HG02973 (cell line): ENCODE measurements around the gene TAPT1.
"Not testable (repeated sequence)": the region's sequence is repeated elsewhere in the genome, so short reads cannot be mapped to it uniquely, and the experiment has no call there.

ENCODE experiments used
- ATAC-seq: cut with Tn5 transposase; IDR thresholded peaks from one replicate; pipeline ENCODE4 v1.9.1; 2021; ENCODE audit warnings: moderate library complexity; ENCODE audit not compliant: unreplicated experiment

Gene TAPT1

DNA sequence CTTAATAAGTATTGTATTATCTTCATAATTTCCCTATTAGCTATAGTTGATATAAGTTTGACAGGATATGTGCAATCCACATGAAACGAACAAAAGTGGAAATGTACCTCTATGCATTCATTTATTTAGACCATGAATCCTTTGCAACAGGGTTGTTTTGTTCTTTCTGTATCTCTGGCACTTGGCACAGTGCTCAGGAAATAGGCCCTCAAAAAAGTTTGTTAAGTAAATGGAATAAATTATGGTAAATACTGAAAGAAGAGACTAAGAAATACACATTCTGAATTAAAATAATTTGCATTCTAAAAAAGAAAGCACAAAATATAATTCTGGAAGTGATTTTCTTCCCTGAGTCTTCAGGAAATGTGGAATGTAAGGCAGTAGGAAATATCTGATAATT, 39.3 kb downstream of the TAPT1 start:
- ATAC-seq, result no peak

DNA sequence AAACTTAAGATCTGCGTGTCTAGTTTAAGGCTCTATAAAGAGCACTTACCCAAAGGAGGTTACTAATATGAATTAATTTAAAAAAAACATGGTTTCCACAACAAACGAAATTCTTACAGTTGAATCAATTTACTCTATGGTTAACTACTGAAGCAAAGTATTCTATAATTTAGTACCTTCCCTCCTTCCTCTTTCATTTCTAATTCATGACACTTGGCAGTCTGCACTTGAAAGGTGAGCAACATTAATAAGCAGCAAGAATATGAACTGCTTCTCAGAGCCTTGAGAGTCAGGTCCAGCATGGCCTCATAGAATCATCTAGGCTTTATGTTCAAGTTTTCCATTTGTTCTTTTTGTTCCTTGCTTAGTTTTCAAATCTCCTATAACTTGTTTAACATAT, 42.7 kb downstream of the TAPT1 start:
- ATAC-seq, result no peak

DNA sequence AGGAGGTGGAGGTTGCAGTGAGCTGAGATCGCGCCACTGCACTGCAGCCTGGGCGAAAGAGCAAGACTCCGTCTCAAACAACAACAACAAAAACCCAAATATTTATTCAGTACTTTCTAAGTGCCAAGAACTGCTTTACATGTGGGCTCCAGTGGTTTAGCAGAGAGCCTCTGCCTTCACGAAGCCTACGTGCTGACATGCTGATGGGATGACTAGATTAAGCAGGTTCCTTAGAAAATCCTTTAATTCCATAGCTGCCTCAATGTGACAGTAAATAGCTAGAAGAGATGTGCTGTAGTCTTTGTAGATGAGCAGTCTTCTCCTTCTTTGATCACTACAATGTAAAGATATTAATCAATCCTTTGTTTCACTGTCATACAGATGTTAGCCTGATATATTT, 49.6 kb downstream of the TAPT1 start:
- no peak for ATAC-seq

DNA sequence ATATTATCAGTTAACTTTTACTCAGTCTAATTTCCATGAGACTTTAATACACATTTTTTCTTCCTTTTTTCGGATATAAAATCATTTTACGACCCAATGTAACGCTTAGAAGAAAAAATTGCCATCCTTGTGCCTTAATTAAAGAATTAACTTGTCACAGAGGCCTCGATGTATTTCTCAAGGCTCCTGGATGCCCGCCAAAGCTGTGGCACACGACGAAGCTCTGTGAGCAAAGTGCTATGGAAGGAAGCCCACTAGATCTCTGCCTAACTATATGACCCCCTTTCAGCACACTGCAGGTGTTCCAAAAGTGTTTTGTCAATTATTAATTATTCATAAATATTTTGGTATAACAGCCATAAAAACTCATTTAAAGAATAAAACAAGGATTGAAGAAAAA, 54.4 kb downstream of the TAPT1 start:
- no peak for ATAC-seq

DNA sequence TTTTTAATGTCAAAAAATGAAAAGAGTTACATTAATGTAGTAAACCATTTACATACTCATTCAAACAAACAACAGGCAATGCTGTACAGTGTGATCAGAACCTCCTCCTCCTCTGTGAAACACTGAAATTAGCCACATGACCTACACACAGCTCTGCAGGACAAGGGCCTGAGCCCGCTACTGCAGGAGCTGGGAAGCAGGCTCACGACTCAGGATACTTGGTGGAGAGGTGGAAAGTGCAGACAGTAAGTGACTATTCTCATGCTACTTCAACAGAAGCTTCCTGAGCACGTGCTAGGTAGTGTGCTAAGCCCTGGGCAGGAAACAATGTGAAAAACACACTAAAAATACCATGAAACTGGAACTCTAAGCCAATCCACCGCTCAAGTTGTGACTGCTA, 56.8 kb downstream of the TAPT1 start:
- ATAC-seq, result no peak

DNA sequence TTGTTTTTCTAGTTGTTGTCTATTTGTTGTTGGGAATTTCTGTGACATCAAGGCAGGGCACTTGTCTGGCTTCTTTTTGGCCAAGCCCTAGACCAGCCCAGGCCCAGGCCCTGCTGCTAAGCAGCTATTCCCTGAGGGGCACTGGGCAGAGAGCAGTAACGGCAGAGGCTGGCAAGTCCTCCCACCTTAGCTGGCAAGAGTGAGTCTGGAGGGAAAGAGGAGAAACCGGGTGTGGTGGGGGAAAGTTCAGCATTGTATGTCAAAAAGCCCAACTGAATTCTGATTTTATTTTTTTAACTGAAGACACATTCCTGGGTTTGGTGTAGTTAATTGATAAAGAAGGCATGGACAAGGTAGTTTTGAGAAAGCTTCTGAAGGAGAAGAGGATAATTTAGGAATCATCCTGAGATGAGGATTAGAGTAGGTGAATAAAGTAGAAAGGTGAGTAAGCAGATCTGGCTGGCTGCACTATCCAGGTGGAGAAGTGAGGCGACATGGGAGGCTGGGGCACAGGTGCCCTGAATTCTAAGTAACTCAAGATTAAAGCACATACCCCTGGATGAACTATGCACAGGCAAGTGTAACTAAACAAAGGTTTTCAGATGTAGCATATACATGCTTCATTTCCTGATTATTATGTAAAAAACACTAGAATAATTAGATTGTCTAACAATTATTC, 57.4 kb downstream of the TAPT1 start:
- no peak for ATAC-seq

DNA sequence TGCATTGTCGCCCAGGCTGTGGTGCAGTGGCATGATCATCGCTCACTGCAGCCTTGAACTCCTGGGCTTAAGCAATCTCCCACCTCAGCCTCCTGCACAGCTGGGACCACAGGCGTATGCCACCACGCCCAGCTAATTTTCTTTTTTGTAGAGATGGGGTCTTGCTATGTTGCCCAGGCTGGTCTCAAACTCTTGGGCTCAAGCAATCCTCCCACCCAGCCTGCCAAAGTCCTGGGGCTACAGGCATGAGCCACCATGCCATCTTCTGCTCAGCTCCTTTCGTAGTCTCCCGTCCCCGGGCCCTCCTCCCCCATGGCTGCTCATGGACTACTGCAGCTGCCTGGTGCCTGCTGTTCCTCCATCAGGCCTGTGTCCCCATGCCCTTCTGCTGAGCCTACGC, 58.1 kb downstream of the TAPT1 start:
- ATAC-seq, result no peak

DNA sequence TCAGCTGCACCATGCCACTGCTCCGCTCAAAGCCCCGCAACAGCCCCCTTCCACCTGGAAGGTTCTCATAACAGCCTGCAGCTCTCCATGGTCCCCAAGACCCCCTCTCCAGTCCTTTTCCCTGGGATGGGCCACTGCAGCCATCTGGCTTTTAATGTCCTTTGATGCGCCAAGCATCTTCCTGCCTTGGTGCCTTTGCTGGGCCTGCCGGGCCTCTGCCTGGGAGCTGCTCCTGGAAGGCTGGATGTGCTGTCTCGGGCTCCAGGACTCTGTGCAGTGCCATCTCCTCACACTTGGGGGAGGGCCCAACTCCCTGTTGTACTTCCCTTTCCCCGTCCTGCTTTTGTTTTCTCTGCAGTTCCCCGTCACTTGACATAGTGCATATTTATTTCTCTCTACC, 60.3 kb downstream of the TAPT1 start:
- no peak for ATAC-seq

DNA sequence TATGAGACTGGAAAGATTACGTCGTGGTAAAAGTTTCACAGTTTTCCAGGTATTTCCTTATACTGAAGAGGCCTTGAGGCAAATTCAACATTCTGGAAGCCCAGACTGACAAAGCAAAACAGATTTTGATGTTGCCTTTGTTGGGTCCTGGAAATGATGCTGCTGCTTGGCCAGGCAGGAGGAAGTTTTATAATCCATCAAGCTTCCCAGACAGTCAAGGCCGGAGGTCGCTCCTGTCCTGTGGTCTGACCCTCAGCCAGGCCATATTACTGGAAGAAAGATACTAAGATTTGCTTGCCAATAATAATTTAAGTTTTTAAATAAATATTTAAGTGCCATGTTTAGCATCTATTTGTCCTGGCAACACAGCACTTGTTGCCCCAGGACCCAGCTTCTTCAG, 63.4 kb downstream of the TAPT1 start:
- no peak for ATAC-seq

DNA sequence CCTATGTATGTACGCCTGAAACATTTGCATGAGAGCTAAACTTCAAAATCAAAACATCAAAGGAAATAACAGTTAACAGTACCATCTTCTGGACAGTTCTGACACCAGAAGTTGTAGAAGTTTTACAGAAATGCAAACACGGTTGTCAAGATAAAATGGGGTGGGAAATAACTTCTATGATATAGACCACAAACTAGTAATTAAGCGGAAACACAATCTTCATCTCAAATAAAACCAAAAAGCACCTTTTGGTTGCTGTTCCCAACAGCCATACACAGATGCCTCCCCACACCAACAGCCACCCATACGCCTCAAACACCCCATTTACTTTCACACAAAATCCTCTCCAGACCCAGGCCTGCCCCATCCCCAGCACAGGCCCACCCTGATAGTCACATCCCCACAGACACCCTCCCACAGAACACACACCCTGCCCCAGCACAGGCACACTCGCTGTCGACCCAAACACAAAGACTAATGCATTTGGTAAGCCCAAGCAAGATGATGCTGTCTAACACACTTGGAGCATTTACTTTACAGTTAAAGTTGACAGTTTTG, 64.3 kb downstream of the TAPT1 start:
- ATAC-seq, result no peak

DNA sequence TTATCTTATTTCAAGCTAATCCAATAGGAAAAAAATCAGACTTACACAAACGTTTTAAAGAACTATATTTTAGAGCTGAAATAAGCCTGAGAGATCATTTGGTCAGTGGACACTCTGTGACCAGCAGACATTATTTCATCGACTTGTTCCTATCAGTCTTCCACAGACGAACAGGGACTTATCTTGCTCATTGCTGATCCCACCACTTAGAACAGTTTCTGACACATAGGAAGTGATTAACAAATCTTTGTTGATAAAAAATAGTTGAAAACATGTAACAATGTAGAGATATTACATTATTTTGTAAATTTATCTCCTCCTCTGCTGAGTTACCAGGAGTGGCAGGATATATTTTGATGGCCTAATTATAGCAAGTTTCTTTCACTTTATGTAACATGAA, 65.8 kb downstream of the TAPT1 start:
- ATAC-seq, result no peak

DNA sequence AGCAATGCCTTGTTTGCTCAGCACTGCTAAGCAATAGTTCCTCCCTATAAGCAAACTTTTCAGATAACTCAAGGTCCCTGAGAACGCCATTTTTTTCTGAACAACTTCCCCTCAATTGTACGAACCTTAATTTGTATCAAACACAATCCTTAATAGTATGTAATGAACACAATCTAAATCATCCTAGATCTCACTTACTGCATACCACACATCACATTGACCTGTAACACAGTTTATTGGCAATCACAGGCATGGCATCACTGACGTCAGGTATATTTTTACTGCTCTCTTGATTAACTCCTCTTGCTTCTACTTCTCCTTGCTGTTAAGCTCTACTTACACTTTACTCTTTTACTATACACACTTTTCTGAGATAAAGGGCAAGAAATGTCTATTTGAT, 67.0 kb downstream of the TAPT1 start:
- ATAC-seq, result no peak

DNA sequence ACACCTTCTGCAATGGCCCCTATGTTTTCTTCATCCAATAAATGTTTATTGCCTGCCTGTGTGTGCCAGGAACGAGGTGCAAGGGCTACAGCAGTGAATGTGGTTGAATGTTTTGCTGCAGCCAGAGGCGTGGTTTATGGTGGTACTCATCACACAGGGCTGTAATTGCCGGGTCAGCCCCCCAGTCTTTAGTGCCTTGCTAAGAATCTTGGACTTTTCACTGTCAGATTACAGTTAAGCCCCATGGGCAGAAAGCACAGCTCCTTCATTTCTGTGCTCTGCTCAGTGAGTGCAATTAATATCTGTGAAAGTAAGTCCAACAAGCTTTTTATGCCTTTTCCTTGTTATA, 67.8 kb downstream of the TAPT1 start:
- no peak for ATAC-seq

DNA sequence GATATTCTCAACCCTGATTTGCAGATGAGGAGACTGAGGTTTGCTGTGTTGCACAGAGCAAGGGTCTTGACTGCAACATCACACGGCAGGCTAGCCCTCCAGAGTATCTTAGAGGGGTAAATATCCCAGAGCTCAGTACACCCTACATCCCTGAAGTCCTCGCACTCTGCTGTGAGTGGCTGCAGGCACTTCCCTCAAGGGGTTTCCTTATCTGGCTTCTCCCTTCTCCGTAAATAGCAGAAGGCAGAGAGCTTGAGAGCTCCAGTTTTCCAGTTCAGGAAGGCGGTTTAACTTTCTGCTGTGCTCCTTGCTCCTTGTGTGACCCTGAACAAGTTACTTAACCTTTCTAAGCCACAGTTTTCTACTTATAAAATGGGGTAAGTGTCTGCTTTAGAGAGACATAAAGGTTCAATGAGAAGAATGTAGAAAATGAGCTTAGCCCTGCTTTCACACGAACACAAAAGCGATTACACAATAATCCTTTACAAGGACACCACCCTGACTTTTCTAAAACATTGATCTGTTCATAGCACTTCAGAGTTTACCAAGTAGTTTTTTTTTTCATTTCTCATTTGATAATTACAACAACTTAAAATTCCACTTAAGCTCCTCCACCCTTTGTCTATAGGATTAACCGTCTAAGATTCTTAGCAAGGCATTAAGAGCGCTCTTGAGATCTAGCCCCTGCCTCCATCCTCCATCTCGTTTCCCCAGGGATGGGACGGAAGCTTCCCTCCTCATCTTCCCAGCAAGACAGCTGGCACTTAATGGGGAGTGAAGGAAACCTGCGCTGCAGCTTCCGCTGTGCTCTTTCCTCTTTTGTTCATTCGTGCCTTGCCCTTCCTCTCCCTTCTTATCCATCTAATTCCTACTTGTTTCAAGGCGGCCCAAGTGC, 68.4 kb downstream of the TAPT1 start:
- no peak for ATAC-seq

DNA sequence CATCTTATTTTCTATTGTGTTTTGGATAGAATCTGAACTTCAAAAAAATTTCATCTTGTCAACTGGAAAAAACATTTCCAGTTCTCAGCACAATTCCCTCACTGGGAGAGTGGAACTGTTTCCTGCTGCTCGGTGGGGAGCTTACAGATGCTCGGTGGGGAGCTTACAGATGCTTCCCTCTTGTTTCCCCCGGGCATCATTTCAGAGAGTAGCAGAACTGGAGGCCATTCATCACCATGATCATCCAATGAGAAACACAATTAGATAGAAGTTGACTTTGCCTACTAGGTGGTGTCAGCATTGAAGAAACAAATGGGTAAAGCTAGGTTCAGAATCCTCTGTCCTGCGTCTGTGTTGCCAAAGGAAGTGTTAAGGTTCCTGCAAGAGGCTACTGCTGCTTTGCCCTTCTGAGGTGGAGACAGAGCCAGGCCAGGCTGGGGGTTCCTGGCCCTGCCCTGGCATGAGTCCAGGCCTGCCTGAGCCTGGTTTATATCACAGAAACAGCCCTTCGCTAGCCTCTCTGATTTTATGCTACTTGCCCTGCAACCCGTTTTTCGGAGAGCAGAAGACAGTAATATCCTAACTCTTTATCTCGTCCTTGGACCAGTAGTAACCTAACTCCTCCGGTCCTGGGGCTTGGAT, 70.6 kb downstream of the TAPT1 start:
- ATAC-seq, result no peak

DNA sequence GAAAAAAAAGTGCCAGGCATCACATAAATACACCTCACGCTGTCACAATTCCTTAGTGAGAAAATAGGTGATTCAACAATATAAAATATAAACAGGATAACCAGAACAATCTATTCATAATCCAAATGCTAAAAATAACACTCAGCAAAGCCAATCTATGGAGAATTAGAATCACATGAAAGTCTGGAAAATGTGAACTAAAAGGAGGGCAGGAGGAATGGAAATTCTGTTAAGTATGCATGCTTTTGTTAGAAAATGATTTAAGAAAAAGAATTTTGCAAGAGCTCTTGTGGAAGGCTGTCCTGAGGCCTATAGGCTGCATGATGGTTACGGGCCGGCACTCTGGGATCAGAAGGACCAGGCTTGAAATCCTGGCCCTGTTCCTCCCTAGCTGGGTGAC, 71.8 kb downstream of the TAPT1 start:
- ATAC-seq, result no peak

DNA sequence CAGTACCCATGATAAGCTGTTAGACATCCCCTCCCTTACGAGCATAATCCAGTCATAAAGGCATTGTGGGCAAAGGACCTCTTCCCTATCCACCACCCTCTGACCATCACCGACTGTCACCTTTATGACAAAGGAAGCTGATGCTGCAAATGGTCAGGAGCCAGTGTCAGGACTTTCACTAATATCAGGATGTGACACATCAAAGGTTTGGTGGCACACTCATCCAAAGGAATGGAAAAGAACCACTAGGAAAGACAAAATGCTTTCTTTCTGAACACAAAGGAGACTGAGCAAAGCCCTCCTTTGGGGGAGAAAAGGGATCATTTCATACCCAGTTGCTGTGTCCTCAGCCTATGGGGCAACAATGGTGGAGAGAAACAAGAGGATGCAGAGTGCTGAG, 75.6 kb downstream of the TAPT1 start:
- no peak for ATAC-seq

DNA sequence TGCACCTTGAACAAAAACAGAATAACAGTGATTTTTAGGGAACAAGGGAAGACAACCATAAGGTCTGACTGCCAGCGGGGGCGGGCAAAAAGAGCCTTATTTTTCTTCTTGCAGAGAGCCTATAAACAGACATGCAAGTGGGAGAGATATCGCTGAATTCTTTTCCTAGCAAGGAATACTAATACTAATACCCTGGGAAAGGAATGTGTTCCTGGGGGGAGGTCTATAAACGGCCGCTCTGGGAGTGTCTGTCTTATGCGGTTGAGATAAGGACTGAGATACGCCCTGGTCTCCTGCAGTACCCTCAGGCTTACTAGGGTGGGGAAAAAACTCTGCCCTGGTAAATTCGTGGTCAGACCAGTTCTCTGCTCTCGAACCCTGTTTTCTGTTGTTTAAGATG, 81.4 kb downstream of the TAPT1 start:
- ATAC-seq, result not testable (repeated sequence)

DNA sequence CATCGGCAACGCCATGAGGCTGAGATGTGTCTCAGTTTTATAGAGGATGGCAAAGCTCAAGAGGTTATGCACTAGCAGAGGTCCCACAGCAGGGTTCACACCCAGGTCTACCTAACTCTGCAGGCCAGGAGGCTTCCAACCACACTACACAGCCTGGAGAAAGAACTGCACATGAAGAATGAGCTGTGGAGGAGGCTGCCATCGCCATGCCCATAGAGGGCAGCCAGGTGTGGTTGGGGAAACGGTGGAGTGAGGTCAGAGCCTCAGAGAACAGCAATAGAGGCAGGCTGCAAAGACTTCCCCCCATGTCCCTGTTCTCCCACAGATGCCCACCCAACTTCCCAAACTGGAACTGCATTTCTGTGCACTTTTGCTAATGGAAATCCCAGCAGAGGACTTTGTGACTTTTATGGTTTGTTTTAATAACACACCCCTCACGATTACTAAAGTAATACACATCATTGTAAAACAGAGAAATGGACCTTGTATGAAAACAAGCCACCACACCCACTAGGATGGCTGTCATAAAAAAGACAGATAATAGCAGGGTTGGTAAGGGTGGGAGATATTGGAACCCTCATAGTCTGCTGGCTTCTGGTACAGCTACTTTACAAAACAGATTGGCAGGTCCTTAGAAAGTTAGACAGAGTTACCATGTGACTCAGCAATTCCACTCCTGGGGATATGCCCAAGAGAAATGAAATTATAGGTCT, 83.5 kb downstream of the TAPT1 start:
- ATAC-seq, result no peak

DNA sequence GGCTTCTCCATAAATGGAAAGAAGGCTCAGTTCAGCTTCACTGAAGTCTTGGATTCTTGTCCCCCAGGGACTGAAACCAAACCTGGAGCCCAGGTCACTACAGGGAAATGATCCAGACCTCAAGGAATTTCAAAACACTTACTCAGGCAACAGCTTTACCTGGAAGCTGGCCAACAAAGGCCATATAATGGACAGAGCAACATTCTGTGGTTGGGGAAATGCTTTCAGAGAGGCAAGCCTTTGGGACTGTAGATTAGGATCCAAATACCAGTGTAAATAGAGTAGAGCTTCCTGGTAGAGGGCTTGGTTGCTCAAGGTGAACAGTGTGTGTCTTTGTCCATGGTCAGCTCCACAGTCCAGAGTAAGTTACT, 85.4 kb downstream of the TAPT1 start:
- no peak for ATAC-seq

DNA sequence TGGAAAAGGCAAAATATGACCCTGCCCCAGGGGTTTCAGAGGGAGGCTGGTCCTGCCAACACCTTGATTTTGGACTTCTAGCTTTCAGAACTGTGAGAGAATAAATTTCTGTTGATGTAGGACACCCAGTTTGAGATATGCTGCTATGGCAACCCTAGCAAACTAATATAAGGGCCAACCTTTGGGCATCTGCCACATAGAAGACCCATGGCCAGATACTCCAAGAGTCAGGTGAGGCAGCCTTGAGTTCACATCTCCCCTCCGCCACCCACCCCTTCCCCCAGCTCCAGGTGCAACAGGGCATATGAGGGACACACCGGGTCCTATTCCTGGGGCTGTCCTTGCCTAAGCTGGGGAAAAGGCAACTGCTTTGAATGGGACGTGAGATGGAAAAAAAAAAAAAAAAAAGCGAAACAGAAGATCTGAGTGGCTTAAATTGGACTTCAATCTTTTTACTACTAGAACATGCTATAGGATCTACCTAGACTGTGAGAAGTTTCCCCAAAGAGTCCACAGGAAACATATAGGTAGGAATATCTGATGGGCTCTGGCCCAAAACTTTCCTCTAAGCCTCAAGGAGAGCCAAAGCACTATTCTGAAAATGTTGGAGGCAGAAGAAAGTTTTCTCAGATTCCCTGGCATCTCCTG, 85.9 kb downstream of the TAPT1 start:
- no peak for ATAC-seq
